Measurements from ENCODE around the gene SV2C.

Gene SV2C

DNA sequence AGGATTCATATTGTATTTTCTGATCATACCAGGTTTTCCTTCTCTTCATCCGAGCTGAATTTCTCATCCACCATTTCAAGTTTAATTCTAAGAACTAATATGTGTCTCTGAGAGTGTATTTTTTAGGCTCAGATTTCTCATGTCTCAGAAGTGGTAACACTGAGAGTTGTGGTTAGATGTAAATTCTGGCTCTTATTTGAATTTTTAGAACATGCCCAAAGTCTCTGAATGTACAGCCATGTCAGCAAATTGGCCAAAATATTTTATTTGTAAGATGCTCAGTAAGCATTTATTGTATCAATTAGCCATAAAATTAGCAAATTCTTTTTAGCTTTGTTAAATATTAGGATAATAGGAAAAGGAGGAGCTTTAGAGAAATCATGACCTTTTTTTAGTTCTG lies 16.6 kb downstream of the SV2C start:
- DNase-seq (ENCODE audit: low read depth in 1 of 2, low spot score in 1 of 2) = no peak

DNA sequence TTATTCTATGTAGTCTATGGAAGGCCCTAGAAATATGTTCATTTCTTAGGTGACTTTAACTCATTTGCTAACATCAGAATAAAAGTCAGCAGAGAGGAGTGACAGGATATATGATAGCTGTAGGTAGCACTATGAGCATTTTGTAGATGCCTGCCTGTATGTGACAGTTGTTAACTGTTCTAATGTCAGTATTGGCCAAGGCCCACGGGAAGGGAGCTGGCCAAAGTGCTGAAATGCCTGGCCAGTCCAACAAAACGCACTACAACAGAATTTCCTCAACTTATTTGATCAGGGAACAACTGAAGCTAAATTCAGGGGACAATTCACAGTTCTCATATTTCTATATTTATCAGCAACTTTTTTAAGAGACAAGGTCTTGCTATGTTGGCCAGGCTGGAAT lies 20.8 kb downstream of the SV2C start:
- DNase-seq (ENCODE audit: low read depth in 1 of 2, low spot score in 1 of 2) = no peak

DNA sequence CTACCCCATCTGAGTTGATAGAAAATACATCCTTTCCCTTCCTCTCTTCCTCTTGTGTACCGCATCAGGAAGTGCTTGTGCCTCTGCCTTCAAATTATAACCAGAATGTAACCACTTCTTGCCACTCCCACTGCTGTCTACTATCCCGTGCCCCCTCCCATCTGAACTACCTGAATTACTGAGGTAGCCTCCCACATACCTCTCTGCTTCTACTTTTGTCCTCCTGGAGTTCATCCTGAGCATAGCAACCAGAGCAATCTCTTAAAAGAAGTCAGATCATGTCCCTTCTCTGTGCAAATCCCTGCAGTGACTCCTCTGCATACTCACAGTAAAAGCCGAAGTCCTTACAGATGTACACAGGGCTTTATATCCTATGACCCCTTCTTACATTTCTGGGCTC lies 23.0 kb downstream of the SV2C start:
- DNase-seq (ENCODE audit: low read depth in 1 of 2, low spot score in 1 of 2) = no peak

DNA sequence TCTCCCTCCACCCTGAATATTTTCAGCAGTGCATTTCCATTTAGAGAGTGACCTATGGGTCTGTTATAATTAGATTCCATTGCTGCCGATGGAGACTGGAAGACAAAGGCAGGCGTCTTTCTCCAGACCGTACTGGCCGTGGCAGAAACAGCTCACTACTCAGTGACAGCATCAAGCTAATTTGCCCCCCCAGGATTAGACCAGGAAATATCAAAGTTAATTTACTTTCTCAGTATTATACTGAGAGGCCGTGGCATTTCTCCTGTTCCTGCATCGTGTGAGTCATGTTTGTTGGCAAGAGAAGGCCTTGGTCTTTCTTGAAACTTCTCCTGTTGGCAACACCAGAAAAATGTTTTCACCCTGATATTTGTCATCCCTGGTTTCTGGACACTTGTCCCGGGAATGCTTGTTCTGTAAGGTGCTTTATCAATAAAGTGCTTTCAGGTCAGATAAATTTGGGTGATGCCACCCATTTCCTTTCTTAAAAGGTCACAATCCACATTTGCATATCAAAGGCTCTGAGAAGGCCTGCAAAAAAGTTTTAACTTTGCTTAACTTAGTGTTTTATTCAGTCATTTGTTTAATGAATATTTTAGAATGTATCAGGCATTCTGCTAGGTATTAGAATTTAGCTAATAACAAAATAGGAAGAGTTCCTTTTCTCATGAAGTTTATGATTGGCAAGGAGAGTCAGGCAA lies 28.4 kb downstream of the SV2C start:
- no peak for DNase-seq (ENCODE audit: low read depth in 1 of 2, low spot score in 1 of 2)

DNA sequence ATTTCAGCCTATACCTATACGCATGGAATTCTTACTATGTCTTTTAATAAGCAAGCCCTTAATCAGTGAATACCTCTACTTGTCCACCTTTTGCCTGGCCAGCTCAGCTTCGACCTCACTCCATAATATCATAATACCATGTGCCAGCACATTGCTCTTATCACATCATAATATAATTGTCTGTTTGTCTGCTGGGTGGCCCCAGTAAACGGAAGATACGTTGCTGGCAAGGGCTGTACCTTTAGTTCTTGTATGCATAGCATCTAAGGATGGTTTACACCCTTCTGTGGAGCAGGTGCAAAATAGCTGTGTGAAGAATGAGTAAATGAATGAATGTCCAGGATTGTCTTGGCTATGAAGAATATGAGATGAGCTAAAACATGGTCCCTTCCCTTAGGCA lies 29.9 kb downstream of the SV2C start:
- DNase-seq (ENCODE audit: low read depth in 1 of 2, low spot score in 1 of 2) = no peak

DNA sequence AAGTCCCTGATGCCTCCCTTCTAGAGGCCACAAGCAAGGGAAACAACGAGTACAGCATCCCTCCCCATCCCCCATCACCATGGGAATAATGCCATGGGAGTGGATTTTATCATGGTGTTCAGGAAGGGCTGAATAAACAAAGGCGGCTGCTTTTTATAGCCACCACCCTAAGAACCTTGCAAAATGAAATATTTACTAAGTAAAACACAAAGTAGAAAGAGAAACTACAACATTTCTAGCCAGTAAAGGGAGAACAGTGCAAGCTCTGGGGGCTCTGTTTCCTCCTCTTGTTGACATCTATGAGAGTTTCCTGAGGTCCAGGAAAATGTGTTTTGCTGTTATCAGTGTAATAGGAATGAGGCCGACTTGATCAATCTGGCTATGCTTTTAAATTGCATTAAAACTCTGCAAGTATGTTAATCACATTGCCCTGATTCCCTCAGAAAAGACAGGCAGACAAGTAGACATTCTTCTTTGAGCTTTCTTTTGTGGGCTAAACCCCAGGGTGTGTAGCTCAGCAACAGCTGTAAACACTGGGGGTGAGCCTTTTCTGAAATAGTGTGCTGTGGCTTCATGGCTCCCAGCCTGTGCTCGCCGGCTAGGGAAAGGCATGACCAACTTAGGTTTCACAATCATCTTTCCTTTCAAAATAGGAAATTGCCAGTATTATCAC lies 31.1 kb downstream of the SV2C start:
- DNase-seq (ENCODE audit: low read depth in 1 of 2, low spot score in 1 of 2) = no peak

DNA sequence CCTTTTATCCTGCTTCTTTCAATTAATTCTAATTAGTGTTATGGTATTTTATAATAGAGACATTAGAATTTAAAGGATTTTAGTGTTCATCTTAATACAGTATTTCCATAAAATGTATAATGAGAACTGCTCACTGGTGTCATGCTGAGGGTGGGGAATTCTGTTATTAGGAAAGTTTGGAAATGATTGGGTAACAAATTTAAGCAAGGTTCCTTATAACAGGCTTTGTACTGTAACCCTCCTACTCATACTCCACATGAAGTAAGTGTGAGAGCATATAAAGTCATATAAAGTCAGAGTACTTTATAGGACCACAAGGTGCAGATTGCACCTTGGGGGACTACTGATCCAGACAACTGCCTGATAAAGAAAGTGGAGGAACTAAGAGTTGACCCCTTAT lies 42.2 kb downstream of the SV2C start:
- no peak for DNase-seq (ENCODE audit: low read depth in 1 of 2, low spot score in 1 of 2)

DNA sequence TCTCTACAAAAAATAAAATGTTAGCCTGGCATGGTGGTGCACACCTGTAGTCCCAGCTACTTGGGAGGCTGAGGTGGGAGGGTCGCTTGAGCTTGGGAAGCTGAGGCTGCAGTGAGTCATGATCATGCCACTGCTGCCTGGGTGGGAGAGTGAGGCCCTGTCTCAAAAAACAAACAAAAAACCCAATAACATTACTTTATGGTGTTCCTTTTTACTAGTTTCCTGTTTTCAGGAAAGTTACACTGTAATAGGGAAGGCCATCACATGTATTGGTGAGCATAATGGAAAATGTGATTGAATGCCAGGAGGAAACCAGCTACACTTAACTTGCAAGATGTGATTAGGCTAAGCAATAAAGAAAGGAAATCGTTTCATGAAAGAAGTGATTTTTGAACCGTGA lies 42.7 kb downstream of the SV2C start:
- no peak for DNase-seq (ENCODE audit: low read depth in 1 of 2, low spot score in 1 of 2)

DNA sequence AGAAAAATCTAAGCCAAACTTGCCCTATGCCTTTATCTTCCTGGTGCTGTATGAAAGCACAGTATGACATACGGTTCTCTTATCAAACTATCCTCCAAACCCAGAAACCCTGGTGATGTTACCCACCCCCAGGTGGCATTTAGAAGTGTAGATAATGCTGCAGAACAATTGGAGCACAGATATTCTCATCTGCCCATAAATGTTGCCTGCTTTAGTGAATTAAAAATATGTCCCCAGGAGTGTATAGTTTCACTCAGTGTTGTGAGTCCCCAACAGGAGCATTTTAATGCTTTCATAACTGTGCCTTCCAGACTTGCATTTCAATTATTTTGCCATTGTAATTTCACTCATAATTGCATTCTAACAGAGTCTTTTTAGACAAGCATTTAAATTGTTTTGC lies 50.8 kb downstream of the SV2C start:
- DNase-seq (ENCODE audit: low read depth in 1 of 2, low spot score in 1 of 2) = no peak

DNA sequence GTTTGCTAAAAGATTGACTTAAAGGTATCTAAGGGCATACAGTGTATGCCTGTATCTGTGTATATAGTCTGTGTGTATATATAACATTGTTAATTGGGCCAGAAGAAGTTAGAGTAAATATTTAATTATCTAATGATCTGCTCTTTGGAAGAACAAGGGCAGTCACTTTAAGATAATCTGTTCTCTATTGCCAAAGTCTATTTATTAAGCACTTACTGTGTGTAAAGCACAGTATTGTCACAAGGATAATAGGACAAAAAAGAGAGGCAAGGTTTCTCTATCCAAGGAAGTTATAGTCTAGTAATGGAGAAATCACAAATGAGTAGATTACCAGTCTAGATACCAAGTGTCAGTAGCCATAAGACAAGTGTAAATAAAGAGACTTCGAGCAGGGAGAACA lies 51.5 kb downstream of the SV2C start:
- no peak for DNase-seq (ENCODE audit: low read depth in 1 of 2, low spot score in 1 of 2)

DNA sequence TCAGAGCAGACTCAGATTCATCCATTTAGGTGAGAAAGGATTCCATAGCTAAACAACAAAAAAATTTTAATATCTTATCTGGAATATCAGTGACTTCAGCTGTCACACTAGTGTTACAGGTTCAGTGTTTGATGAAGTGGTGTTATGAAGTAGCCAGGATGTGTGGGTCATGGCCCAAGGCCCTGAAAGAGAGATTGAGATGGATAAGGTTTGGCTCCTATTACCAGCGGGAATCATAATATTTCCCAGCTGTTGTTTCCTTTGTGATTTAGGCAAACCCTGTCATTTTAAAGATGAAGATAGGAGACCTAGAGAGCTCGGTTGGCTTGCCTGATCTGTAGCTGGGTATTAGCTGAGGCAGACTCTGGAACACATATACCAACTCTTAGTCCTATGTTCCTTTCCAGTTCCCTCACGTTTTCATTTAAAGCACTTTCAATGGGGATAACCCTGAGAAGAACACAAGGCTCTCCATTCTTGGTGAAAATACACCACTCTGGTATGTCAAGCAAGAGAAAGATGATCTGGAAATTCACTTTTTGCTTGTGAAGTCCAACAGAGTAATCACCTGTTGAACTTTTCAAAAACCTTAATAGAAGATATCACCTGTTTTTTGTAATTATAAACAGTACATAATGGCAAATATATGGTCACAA lies 54.8 kb downstream of the SV2C start:
- no peak for DNase-seq (ENCODE audit: low read depth in 1 of 2, low spot score in 1 of 2)

DNA sequence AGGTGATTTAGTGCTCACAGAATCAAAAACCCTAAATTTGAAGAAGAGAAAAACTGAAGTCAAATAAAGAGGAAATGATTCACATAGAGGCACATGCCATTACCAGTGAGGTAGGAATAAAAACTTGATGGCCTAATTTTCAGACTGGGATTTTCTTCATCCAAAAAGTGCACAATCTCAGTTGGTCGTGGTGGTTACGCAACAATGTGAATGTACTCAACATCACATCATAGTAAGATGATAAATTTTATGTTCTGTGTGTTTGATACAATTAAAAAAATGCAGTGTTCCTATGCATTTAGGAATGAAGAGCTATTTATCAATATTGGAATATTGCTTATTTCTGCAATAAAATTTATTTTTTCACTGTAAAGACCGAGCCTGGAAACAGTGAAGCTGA lies 60.7 kb downstream of the SV2C start:
- DNase-seq (ENCODE audit: low read depth in 1 of 2, low spot score in 1 of 2) = no peak

DNA sequence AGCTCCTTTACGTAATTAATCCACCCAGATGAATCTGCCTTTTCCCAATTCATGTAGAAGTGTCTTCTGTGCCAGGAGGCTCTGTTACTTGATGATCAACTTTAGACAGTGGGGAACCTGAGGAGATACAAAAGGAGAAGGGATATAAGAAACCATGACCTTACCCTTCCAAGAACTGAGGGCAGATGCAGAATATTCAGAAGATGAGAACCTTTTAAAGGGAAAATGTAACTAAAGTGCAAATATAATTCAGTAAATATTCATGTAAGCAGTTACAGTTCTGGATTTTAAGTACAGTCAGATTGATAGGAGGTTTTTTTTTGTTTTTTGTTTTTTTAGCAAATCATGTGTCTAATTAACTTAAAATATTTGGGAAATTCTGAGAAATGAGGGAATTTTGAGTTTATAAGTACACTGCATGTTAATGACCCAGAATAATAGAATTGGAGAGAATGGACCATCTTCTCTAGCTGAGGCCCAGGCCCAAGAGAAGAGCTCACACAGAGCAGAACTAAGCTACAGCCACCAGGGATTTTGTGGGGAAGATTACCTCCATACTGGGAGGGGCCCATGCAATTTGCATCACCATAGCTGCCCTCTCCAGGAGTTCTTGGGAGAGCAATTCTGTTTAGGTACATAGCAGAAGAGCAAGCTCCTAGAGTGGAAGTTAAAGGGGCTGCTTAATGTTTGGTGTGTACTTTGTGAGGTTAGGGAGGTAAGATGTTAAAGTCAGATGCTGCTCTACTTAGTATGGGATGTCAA lies 61.5 kb downstream of the SV2C start:
- DNase-seq (ENCODE audit: low read depth in 1 of 2, low spot score in 1 of 2) = no peak

DNA sequence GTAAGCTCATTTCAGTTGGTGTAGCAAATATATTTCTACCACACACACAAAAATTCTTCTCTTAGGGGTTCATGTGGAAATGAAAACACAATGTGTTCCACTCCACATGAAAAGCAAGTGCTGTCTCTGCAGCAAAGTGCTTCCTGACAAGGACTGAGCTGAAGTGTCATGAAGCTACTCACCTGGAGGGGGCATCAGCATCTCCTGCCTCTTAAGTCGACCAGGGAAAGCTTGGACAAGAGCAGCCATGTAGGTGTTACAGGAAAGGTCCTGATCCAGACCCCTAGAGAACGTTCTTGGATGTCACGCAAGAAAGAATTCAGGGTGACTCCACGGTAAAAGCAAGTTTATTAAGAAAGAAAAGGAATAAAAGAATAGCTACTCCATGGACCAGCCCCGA lies 62.8 kb downstream of the SV2C start:
- DNase-seq (ENCODE audit: low read depth in 1 of 2, low spot score in 1 of 2) = no peak

DNA sequence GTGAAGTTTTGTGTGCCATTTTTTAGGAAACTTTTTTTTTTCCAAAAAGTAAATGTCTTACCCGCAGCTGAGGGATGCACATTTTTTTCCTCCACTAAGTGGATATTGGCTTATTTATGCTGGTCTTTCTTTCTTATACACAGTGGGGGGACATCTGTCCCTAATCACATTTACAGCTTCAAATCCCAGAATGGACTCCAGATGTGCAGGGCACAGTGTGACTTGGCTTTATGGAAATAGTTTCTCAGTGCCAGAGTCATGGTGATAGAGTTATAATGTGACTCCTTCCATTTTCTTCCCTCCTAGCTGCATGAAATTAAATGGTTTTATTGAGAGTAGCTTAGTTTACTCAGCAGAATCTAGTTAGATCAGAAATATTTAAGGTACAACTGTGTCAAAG lies 66.5 kb downstream of the SV2C start:
- DNase-seq (ENCODE audit: low read depth in 1 of 2, low spot score in 1 of 2) = no peak

DNA sequence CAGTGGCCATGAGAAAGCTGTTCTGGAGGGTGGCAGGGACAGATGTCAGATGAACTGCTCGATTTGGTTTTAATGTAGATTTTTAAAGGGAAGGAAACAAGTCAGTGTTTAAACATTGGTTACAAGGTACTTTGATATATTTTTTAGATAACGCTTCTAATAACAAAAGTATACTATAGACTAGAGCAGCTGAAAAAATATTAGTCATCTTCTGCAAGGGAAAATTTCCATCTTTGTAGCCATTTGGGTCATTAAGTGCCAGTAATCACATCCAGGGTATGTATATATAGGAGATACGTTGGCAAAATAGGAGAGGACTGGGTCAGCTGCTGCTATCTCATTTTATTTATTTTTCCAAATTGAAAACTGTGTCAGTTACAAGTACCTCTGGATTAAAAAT lies 69.0 kb downstream of the SV2C start:
- no peak for DNase-seq (ENCODE audit: low read depth in 1 of 2, low spot score in 1 of 2)

DNA sequence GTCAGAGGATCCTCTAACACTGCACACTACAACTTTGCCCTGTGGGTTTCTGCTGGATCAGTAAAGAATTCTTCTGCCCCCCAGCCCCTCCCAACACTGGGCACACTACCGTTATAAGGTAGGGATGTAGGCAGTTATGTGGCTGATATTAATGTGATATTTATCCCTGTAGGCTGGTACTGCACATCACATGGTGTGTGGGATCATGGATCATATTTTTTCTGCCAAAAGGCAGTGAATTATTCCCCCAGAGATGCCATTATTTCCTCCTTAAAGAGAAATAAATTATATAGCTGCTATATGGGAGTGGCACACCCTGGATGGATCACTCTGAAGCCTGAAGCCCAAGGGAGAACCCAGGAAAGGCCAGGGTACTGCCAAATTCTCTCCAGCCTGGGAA lies 69.5 kb downstream of the SV2C start:
- DNase-seq (ENCODE audit: low read depth in 1 of 2, low spot score in 1 of 2) = no peak

DNA sequence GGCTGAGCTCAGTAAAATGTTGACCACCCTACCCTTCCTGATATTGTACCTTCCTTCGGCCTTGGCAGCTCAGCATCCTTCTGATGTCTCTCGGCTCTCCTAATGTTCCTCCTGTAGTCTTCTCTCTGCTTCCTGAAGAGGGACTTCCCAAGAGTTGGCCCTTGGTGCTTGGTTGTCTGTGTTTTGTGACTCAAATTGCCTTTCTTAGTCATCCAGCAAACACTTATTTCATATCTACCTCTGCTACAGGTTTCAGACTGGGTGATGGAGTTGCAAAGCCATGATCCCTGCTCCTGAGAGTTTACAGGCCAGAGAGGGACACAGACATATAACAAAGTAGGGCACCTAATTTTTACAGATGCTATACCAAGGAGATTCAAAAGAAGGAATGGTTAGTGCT lies 70.1 kb downstream of the SV2C start:
- no peak for DNase-seq (ENCODE audit: low read depth in 1 of 2, low spot score in 1 of 2)

DNA sequence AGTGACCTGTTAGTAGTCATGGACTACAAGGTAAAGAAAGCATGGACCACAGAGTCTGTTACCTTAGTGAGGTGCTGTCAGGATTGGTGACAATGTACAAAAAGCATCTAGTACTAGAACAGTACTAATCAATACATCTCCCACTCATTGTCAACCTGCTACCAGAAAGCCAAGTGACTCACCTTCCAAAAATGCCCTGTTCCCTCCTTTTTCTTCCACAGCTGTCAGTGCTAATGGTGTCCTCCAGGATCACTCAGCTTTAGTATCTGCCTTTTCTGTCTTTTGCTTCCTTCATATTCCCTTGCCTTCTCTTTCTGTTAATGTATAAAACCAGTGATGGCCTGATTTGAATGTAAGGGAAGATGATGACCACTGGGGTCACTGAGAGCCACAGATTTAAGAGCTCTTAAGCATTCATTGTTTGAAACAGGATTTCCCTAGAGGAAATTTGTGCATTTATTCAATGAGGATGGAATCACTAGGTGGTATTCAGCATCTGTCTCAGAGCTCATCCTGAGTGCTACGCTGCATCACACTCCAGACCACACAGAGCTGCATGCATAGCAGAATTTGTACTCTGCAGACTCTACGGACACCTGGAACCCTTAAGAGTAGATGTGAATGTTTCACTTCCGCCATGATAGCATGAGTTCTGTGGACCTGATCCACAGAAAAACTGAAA lies 71.0 kb downstream of the SV2C start:
- no peak for DNase-seq (ENCODE audit: low read depth in 1 of 2, low spot score in 1 of 2)

DNA sequence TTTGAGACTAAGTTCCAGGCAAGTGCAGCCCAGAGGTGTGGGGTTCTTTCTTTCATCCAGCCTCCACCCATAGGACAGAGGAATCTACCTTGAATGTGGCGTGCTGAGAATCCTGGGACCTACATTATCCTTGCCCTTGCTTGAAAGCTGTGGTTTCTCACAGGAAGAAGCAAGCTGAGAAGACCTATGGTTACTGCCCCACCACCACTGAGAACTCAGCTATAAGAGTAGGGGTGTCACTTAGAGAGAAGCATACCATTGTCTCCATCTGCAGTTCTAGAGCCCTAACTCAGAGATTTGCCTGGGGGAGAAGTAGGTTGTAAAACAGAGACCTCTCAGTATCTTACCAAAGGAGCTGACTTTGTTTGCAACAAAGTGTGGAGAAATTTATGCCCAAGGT lies 72.4 kb downstream of the SV2C start:
- DNase-seq (ENCODE audit: low read depth in 1 of 2, low spot score in 1 of 2) = no peak

DNA sequence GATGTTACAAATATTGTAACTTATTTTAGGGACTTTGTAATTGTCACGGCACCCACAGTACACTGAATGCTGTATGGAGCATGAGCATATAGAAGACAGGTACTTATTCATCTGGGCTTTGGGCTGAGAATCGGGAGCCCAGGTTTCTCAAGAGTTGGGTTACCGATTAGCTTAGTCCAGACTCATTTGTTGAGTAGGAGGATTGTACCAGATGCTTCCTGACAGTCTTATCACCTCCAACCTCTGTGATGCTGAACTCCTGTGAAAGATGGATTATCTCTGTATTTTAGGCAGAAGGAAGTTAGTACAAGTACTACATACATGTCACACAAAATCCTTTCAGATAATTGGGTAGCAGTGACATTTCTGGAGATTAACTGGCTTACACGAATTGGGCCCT lies 79.2 kb downstream of the SV2C start:
- no peak for DNase-seq (ENCODE audit: low read depth in 1 of 2, low spot score in 1 of 2)

Data from activated T-helper 1 cell treated with anti-CD3 and anti-CD28 coated beads, Interleukin-2, amount 50 U/mL, for 16 hours (primary cell).